KMS-11 (cell line): ENCODE data around the gene KRT32.

Experiments
- H2AFZ ChIP-seq: fragments of 200-600 bp; sonication (generic); 2 replicates; pipeline ENCODE4 v1.6.1; 2016; ENCODE audit warnings: antibody characterized with exemption, mixed run types, low read depth
- H3K27ac ChIP-seq: fragments of 200-600 bp; sonication (generic); 2 replicates; pipeline ENCODE4 v1.6.1; 2016; ENCODE audit warnings: mild to moderate bottlenecking, mixed run types
- H3K27me3 ChIP-seq: fragments of 200-600 bp; sonication (generic); 2 replicates; pipeline ENCODE4 v1.6.1; 2017; ENCODE audit warnings: mild to moderate bottlenecking, low read depth, mixed run types, moderate library complexity; ENCODE audit not compliant: insufficient read depth
- H3K36me3 ChIP-seq: fragments of 200-600 bp; sonication (generic); 2 replicates; pipeline ENCODE4 v1.6.1; 2017; ENCODE audit warnings: mild to moderate bottlenecking, mixed run types; ENCODE audit not compliant: insufficient read depth
- H3K4me1 ChIP-seq: fragments of 200-600 bp; sonication (generic); 2 replicates; pipeline ENCODE4 v1.6.1; 2016; ENCODE audit warnings: mild to moderate bottlenecking, low read depth, mixed run types; ENCODE audit not compliant: poor library complexity, severe bottlenecking
- H3K4me2 ChIP-seq: fragments of 200-600 bp; sonication (generic); 2 replicates; pipeline ENCODE4 v1.7.0; 2016; ENCODE audit warnings: mild to moderate bottlenecking, mixed run types
- H3K4me3 ChIP-seq: fragments of 200-600 bp; sonication (generic); IDR thresholded peaks from 2 replicates; pipeline ENCODE4 v1.6.1; 2017; ENCODE audit warnings: low read depth, low read length, mixed read lengths; ENCODE audit not compliant: insufficient read depth
- H3K79me2 ChIP-seq: fragments of 200-600 bp; sonication (generic); 2 replicates; pipeline ENCODE4 v1.6.1; 2016; ENCODE audit warnings: low read depth, mixed run types; ENCODE audit not compliant: insufficient read depth
- H3K9ac ChIP-seq: fragments of 200-600 bp; sonication (generic); 2 replicates; pipeline ENCODE4 v1.6.1; 2016; ENCODE audit warnings: mild to moderate bottlenecking, mixed run types
- H4K20me1 ChIP-seq: fragments of 200-600 bp; sonication (generic); 2 replicates; pipeline ENCODE4 v1.6.1; 2016; ENCODE audit warnings: mild to moderate bottlenecking, mixed run types; ENCODE audit not compliant: insufficient read depth
- TF ChIP-seq, protein P1 (sequence below): fragments of 200-600 bp; sonication (generic); conservative IDR thresholded peaks from 2 replicates; pipeline ENCODE4 v1.6.1; 2017; ENCODE audit warnings: low read depth, mild to moderate bottlenecking, antibody characterized with exemption, low read length, moderate library complexity, mixed read lengths

KRT32 gene

DNA sequence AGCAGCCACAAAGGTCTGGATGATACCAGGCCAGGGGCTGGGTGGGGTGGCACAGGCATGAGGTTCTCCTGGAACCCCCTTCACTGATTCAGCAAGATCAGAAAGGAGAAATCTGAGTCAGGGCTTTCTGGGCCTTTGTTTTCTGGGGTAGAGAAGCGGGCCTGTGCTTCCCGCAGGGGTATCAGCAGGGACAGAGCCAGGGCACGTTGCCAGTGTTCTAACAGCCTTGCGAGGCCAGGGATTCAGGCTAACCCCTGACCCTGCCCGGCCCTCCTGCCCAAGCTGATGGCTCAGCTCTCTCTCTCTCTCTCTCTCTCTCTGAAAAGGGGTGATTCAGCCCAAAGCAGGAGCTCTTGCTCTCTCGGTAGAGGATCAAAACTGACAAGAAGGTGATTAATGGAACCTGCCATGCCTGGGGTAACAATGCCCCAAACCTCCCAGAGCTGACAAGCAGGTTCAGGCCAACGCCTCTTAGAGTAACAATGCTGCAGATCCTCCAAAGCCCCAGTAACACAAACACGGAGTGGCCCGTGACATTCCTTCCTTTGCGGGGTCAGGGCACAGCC, 40.2 kb upstream of the KRT32 start:
- Histone ChIP-seq H3K4me2 (no peak overlapping the region), H3K4me1 (no peaks in the 10 kb centered on the region), H4K20me1 (no peaks in the 10 kb centered on the region), H3K9ac (no peak overlapping the region), H3K4me3 (no peak overlapping the region), H3K27ac (no peak overlapping the region), H3K27me3 (no peaks in the 10 kb centered on the region; the same call in 1 of the 2 replicates), H2AFZ (no peak overlapping the region), H3K36me3 (no peaks in the 10 kb centered on the region), H3K79me2 (no peaks in the 10 kb centered on the region)
- TF ChIP-seq, protein P1, sequence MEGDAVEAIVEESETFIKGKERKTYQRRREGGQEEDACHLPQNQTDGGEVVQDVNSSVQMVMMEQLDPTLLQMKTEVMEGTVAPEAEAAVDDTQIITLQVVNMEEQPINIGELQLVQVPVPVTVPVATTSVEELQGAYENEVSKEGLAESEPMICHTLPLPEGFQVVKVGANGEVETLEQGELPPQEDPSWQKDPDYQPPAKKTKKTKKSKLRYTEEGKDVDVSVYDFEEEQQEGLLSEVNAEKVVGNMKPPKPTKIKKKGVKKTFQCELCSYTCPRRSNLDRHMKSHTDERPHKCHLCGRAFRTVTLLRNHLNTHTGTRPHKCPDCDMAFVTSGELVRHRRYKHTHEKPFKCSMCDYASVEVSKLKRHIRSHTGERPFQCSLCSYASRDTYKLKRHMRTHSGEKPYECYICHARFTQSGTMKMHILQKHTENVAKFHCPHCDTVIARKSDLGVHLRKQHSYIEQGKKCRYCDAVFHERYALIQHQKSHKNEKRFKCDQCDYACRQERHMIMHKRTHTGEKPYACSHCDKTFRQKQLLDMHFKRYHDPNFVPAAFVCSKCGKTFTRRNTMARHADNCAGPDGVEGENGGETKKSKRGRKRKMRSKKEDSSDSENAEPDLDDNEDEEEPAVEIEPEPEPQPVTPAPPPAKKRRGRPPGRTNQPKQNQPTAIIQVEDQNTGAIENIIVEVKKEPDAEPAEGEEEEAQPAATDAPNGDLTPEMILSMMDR = no peak

DNA sequence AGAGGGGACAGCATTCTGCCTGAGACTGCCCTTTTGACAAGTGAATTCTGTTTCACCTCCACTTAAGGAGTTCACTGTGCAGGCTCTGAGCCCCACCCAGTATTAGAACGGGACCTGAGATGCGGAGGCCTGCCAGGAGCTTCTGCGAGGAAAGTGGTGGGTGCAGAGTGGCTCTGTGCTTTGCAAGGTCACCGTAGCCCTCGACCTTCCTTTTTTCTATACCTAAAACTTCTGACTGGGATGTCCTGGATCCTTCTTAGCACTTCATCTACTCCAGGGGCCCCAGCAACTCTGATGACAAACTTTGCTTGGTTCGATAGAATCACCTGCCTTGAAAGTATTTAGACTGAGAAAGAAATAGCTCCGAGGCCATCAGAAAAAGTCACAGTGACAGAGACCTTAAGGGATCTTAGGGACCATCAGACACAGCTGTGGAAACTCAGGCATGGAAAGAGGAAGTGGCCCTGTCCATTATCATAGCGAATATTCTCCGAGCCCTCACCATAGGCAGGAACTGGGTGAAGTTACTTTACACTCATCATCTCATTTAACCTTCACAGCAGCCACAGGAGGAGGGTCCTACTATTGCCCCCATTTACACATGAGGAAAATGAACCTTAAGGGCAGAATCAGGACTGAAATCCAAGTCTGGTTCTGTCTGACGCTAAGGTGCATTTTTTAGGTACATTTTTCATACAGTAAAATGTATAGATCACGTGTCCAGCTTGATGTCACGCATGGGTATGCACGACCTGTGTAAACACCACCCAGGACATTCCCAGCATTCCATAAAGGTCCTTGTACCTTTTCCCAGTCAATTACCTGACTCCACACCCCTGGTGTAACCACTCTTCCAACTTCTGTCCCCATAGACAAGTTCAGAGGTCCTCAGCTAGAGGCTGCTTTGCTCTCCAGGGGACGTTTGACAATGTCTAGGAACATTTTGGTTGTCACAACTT, 38.9 kb upstream of the KRT32 start:
- no peak overlapping the region for H3K4me3 ChIP-seq
- H3K36me3 ChIP-seq = no peaks in the 10 kb centered on the region
- no peaks in the 10 kb centered on the region for H3K4me1 ChIP-seq
- no peak overlapping the region for H3K4me2 ChIP-seq
- no peaks in the 10 kb centered on the region for H3K79me2 ChIP-seq
- TF ChIP-seq, protein P1 = no peak
- no peak overlapping the region for H3K9ac ChIP-seq
- no peak overlapping the region for H3K27ac ChIP-seq
- no peak overlapping the region for H2AFZ ChIP-seq
- H4K20me1 ChIP-seq = no peaks in the 10 kb centered on the region
- H3K27me3 ChIP-seq = no peaks in the 10 kb centered on the region; the same call in 1 of the 2 replicates

DNA sequence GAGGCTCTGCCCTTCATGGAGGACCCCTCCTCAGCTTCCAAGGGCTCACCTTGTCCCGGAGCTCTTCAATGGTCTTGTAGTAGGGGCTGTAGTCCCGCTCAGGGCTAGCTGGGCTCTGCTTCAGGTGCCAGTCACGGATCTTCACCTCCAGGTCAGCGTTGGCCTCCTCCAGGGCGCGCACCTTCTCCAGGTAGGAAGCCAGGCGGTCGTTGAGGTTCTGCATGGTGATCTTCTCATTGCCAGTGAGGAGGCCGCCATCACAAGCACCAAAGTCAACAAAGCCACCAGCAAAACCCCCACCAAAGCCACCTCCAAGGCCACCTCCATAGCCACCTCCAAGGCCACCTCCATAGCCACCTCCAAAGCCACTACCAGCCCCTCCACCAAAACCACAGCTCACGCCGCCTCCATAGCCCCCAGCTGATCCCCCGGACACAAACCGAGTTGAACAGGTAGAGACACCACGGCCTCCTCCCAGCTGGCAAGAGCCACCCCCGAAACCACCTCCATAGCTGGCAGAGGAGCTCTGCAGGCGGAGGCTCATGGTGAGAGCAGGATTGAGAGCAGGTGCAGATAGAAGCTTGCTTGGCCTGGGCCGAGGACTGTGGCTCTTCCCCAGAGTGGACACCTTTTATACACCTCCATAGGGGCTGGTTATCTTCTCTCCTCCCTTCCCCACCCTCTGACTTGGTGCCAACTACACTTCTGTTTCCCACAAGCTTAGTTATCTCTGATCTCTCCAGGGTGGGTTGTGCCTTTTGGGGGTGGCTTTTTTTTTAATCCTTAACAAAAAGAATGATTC, 38.0 kb upstream of the KRT32 start, which contains the start of gene KRT13:
Gene KRT13, minus strand, starts transcription at position 606 of the 802 bp plus-strand sequence. Its CDS starts 62 bp downstream, at position 544.
- Histone ChIP-seq H3K36me3 (no peaks in the 10 kb centered on the region), H3K79me2 (no peaks in the 10 kb centered on the region), H3K27ac (no peak within 1 kb of the TSS), H2AFZ (no peak within 1 kb of the TSS), H3K4me1 (no peaks in the 10 kb centered on the region), H3K27me3 (no peaks in the 10 kb centered on the region; the same call in 1 of the 2 replicates), H4K20me1 (no peaks in the 10 kb centered on the region), H3K4me2 (no peak within 1 kb of the TSS), H3K4me3 (no peak within 1 kb of the TSS), H3K9ac (no peak within 1 kb of the TSS)
- TF ChIP-seq, protein P1 = no peak

DNA sequence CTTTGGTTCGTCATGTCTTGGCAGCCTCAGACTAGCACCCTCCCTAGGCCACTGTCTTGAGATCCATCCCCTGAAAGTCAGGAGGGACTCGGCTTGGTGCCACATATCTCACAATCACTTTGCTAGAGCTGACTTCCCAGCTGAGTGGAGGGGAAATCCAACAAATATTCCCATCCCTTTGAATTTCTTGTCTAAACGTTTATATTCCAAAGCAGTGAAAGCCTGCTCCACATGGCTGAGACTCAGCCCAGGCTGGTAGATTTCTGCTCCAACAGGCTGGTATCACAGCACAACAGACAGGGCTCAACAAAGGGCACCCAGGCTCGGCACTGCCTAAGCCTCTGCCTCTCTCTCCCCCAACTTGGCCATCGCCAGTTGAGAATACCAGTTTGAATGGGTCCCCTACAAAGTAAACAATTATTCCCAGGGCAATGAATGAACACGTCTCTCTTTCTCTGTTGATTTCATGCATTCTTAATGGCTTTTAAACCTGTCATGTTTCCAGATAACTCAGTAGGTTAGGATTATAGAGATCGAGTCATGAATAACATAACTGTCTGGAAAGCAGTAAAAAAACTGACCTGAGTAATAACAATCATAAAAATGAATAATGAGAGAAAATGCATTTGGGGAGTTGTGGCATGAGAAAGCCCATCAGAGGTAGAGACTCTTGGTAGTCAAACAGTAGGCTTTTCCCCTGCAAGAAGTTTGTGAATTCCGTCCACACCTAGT, 37.2 kb upstream of the KRT32 start:
- Histone ChIP-seq H4K20me1 (no peaks in the 10 kb centered on the region), H3K9ac (no peak overlapping the region), H3K79me2 (no peaks in the 10 kb centered on the region), H2AFZ (no peak overlapping the region), H3K27ac (no peak overlapping the region), H3K4me1 (no peaks in the 10 kb centered on the region), H3K27me3 (peaks cover 3% of the 10 kb centered on the region; the same call in 1 of the 2 replicates), H3K36me3 (no peaks in the 10 kb centered on the region), H3K4me3 (no peak overlapping the region), H3K4me2 (no peak overlapping the region)
- TF ChIP-seq, protein P1 = no peak
